NCI-H526 treated with DMSO at 0.1 percent for 48 hours (cell line): ENCODE results near the gene VSTM2B.
A peak's percentile ranks its signal among the peaks of the same experiment; 100 is the strongest.

Experiments
- DNase-seq: peaks from one replicate; lab custom pipeline; 2025; lab: John Stamatoyannopoulos, UW

Gene VSTM2B

GRCh38 chr19:29593869-29594268, 68.1 kb downstream of the VSTM2B start:
- DNase-seq, result no peak

DNA sequence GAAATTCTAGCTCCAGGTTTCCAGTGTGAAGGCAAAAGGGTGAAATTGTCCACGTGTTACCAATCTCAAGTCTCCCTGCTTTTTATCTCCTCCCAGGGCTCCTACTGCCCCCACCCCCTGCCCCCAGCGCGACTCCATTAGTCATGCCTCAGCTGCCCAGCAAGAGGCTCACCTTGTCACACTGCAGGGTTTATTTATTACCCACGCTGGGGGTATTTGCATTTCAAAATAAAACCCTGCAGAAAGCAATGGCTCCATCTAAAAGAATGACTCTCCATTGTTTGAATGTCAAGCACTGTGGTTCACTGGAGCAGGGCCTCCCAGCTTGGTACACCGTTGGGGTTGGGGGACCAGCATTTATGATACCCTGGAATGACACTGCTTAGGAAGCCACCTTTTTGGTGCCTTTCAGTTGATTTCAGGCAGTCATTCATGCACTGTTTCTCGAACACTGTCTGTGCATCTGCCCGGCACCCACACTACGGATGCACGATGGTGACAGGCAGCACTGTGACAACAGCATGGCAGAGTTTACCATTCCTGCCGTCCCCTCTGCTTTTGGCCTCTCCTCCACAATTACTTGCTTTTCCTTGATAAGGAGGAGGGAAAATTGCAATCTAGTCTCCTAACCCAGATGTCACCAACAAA, 70.4 kb downstream of the VSTM2B start:
- DNase-seq, result peak; percentile 95

GRCh38 chr19:29596885-29597525, 71.2 kb downstream of the VSTM2B start:
- peak; percentile 86 for DNase-seq

DNA sequence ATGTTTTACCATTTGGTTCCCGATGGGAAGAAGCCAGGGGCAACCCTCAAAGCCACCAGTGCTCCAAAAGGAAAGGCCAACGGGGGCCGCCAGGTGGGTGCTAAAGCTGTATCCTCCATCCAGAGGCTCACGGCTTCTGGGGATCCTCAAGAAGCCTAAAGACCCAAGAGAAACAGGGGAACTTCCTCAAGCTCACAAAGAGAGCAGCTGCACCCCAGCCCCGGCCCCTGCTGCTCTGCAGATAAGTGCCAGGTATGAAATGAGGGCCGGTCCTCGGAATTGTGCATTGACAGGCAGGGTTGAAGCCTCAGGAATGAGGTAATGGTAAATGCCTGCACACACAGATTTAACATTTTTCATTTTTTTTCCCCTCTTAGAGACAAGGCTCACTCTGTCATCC, 72.2 kb downstream of the VSTM2B start:
- DNase-seq, result no peak

DNA sequence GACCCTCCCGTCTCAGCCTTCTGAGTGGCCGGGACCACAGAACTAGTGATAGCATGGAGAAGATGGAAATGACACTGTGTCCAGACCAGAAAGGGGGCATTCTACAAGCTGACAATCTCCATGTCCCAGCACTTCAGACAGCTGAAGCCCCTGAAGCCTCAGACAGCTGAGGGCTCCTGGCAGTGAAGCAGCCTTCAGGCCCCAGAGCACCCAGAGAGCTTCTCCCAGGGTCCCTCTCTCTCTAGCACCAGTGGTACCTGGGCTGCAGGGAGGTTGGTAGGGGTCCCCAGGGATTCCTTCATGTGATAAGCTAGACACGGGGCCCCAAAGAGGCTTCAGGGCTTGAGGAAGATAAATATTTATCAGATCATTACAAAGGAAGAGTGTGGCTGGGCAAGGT, 72.7 kb downstream of the VSTM2B start:
- no peak for DNase-seq

GRCh38 chr19:29603308-29603707, 77.5 kb downstream of the VSTM2B start:
- no peak for DNase-seq

DNA sequence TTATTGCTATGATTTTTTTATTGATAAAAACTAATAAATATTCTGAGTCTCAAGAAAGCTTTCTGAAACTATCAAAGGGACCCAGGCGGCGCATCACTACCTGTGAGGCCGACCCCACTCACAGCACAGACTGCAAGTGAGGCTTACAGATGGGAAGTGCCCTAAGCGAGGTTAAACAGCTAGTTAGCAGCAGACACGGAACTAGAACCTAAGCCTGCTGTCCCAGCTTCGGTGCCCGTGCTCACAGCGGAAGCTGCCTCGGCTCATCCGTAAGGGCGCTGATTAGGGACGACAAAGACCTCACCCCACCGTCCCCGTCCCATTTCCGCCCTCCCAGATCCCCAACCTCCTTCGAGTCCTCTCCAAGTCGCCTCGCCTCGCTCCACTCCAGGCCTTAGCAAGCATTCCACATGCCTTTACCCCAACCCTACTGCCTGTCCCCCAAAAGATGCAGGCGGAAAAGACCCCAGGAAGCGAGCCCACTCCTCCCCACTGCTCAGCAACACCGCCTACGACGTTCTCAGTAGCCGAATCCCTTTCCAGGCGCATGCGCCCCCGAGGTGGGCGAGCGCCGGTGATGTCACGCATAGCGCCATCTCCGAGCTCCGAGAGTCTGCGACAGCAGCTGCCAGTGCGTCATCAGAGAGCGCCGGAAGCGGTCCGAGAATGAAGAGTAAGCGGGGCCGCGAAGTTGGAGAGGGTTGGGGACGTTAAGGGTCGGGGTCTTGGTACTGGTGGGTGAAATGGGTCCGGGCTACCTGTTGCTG, 80.0 kb downstream of the VSTM2B start, which contains the start of gene POP4:
TSS of gene POP4 (plus strand) at position 631 of the 767 bp plus-strand sequence. CDS start at position 667, 36 bp downstream.
- peak; percentile 80 for DNase-seq

- DNase-seq, result no peak
These were observed 80.6 kb downstream of the VSTM2B start for GRCh38 chr19:29606420-29606747.

DNA sequence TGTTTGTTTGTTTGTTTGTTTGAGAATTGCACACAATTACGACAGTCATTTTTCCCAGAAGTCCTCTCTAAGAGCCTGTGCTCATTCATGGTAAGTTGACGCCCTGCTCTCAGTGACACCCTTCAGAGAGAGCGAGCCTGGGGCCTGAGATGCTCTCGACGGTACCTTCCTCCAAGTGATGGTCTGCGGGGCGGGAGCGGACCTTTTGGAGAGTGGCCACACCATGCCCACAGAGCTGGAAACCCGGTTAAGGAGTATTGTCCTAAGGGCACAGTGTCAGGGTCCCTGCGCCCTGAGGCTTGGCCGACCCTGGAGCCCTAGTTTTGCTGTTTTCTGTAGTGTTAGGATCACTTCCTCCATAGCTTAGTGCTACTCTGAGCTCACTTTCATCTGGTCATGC, 83.8 kb downstream of the VSTM2B start:
- DNase-seq, result no peak

GRCh38 chr19:29610213-29610573, 84.4 kb downstream of the VSTM2B start:
- DNase-seq, result no peak

GRCh38 chr19:29610574-29611271, 84.9 kb downstream of the VSTM2B start:
- peak; percentile 36 for DNase-seq

DNA sequence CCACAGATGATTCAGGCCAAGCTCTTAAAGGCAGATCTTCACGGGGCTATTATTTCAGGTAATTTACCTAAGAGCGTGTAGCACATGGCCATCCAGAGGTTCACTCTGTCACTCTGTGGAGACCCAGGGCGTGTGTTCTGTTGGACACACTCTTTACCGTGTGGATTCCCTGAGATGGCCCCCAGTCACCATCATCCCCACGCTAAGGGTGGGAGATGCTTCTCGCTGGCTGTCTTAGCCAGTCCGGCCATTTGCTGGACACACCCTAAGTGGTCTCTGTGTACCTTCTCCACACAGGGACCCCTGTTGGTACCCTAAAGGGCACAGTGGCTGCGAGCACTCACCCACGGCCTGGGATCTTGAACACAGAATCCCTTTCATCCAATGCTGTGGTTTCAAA, 86.3 kb downstream of the VSTM2B start:
- no peak for DNase-seq

GRCh38 chr19:29612801-29613595, 87.2 kb downstream of the VSTM2B start:
- no peak for DNase-seq

DNA sequence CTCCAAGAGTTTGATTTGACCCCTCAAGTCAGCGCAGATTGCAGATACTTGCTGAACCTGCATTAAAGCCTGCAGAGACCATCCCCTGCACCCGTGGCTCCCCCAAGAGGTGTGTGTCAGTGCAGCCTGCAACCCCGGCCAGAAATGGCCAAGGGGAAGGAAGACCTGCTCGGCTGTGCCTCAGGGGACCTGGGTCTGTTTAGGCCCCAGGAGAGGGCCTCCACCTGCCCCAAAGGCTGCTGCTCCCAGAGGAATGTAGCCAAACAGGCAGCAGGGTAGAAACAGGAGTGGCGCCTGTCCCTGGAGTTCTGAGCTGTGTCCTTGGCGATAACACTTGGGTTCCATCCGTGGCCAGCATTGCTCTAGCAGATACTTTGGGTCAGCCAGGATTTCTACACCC, 88.3 kb downstream of the VSTM2B start:
- DNase-seq, result no peak
